HG03159 (cell line): ENCODE data around the gene LUZP1.

Experiments
- ATAC-seq: cut with Tn5 transposase; IDR thresholded peaks from one replicate; pipeline ENCODE4 v1.9.1; 2021; ENCODE audit warnings: mild to moderate bottlenecking, moderate library complexity; ENCODE audit not compliant: unreplicated experiment

The LUZP1 gene

GRCh38 chr1:23118407-23118806, 50.2 kb downstream of the LUZP1 start:
- ATAC-seq: no peak

GRCh38 chr1:23116921-23117699, 51.5 kb downstream of the LUZP1 start:
- ATAC-seq: no peak

- ATAC-seq: no peak
These were observed 52.3 kb downstream of the LUZP1 start for GRCh38 chr1:23116216-23116836.

GRCh38 chr1:23114424-23115079, 54.1 kb downstream of the LUZP1 start:
- ATAC-seq: no peak

- ATAC-seq: no peak
These were observed 56.8 kb downstream of the LUZP1 start for GRCh38 chr1:23111600-23112535.

GRCh38 chr1:23110391-23110790, 58.3 kb downstream of the LUZP1 start:
- no peak for ATAC-seq

GRCh38 chr1:23108918-23109533, 59.6 kb downstream of the LUZP1 start:
- ATAC-seq: no peak

GRCh38 chr1:23103001-23103889, 65.4 kb downstream of the LUZP1 start:
- no peak for ATAC-seq

GRCh38 chr1:23102289-23102688, 66.4 kb downstream of the LUZP1 start:
- no peak for ATAC-seq

- no peak for ATAC-seq
These were observed 66.8 kb downstream of the LUZP1 start for GRCh38 chr1:23101887-23102286.

GRCh38 chr1:23101101-23101827, 67.4 kb downstream of the LUZP1 start:
- no peak for ATAC-seq

GRCh38 chr1:23100074-23100748, 68.4 kb downstream of the LUZP1 start:
- no peak for ATAC-seq

GRCh38 chr1:23099171-23099536, 69.5 kb downstream of the LUZP1 start:
- ATAC-seq: no peak

GRCh38 chr1:23098463-23099170, 70.0 kb downstream of the LUZP1 start:
- no peak for ATAC-seq

- ATAC-seq: no peak
These were observed 71.3 kb downstream of the LUZP1 start for GRCh38 chr1:23097316-23097715.

- no peak for ATAC-seq
These were observed 76.2 kb downstream of the LUZP1 start for GRCh38 chr1:23092447-23092846.

- no peak for ATAC-seq
These were observed 77.1 kb downstream of the LUZP1 start for GRCh38 chr1:23091545-23091944.

GRCh38 chr1:23090056-23090455, 78.6 kb downstream of the LUZP1 start:
- no peak for ATAC-seq
